Body of pancreas (tissue), 4 donors: ENCODE results near the gene CCN5.

ENCODE experiments used
- CTCF ChIP-seq, 7 experiments: fragments of 450-650 bp in 4 of 7; fragments of 200-600 bp in 3 of 7; sonication (generic) in 3 of 7; IDR thresholded peaks; one replicate each; pipeline ENCODE4 v1.5.1; 2016 to 2019; ENCODE audit warnings: antibody characterized with exemption in 7 of 7
- POLR2A ChIP-seq, 3 donors: fragments of 450-650 bp; IDR thresholded peaks; one replicate each; pipeline ENCODE4 v1.6.1; 2016; ENCODE audit warnings: antibody characterized with exemption in 3 of 3, mild to moderate bottlenecking in 2 of 3

GRCh38 chr20:44686934-44687333 is 28.2 kb upstream of the CCN5 start:
- no peak for TF ChIP-seq CTCF (IDR thresholded peaks at IDR 0.05)
- no peak for TF ChIP-seq POLR2A (IDR thresholded peaks at IDR 0.05)
